GM19438 (cell line): ENCODE measurements around the gene DNAAF1.
A peak's percentile ranks its signal among the peaks of the same experiment; 100 is the strongest.

ENCODE experiments used
- ATAC-seq: cut with Tn5 transposase; IDR thresholded peaks from one replicate; pipeline ENCODE4 v1.9.1; 2021; ENCODE audit warnings: low read depth; ENCODE audit not compliant: unreplicated experiment

Gene DNAAF1

DNA sequence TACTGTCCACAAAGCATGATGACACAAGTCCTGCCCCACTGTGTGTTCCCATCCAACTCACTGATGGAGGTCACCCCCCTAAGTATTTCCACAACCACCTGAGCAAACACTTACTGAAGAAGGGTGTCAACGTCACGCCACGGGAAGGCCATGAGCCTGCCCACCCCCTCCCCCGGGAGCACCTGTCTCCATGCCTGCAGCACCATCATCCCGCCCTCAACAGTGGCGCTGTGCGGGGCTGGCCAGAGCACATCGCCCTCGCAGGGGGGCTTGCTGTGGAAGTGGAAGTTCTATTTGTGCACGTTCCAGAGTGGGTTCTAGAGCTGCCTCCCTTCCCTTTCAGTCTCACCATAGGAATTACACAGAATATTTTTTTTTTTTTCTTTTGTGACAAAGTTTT is 24.1 kb upstream of the DNAAF1 start:
- ATAC-seq: no peak

DNA sequence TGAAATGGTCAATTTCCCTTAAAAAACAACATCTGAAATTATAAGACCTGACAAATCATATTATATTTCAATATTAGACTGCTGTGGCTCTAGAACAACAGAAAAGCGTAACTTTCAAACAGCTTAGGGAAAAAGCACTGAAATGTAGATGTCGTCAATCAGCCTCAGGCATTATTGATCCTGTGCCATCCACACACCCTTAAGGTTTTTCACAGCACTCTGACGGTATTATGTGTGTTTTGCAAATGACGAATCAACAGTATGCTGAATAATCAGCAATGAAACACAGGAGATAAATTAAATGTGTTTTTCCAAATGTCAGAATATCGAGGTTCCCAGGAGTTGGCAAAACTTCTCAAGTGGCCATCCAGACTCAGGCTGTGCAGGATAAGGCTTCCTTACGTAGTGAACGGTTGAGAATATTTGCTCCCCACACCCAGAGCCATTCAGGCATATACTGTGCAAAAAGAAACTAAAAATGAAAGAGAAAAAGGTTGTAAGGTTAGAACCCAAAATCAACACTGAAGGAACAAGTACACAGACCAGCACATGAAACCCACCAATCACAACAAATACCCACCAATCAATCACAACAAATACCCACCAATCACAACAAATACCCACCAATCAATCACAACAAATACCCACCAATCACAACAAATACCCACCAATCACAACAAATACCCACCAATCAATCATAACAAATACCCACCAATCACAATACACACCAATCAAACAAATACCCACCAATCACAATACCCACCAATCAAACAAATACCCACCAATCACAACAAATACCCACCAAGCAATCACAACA is 20.6 kb upstream of the DNAAF1 start:
- ATAC-seq: no peak

DNA sequence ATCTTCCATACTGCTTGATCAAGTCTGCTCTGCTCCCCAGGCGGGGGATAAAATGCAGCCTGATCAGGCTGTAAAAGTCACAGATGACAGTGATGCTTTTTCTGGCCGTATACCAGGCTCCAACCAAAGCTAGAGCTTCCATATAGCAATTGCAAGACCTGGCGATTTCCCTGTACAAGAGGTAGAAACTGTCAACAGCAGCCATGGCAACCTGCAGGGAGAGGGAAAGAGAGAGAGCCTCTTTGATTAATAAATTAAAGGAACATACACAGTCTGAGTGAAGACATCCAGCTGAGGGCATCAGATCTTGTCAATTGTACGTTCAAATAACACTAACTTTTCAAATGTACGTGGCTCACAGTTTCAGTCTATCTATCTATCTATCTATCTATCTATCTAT is 14.0 kb upstream of the DNAAF1 start:
- no peak for ATAC-seq

DNA sequence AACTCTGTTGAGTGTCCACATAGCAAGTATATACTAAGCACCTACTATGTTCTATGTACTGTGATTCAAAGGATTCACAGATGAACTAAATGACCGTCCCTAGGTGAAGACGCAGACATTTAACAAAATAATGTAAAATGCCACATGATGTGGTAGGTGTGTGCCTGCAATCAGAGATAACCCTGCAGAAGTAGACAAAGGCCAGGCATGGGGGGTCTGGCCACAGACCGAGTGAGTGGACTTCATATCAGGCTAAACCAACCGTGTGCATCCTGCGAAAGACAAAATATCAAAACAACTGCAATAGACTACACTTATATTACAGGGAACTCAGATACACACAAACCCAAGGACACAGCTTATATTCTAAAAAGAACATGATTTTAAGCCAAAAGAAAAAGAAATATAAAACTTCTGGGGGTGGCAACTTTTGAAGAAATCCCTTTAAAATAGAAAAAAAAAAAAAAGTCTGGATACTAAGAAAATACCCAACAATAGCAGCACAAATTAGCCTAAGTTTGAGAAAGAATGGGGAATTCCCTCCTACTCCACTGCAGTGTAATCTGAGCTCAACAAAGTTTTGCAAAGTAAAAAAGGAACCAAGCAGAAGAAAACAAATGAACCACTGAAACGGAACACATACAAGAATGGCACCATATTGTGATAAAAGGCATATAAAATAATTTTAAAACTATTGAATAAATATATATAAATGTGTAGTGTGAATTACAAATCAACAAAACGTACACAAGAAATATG is 12.4 kb upstream of the DNAAF1 start:
- no peak for ATAC-seq

DNA sequence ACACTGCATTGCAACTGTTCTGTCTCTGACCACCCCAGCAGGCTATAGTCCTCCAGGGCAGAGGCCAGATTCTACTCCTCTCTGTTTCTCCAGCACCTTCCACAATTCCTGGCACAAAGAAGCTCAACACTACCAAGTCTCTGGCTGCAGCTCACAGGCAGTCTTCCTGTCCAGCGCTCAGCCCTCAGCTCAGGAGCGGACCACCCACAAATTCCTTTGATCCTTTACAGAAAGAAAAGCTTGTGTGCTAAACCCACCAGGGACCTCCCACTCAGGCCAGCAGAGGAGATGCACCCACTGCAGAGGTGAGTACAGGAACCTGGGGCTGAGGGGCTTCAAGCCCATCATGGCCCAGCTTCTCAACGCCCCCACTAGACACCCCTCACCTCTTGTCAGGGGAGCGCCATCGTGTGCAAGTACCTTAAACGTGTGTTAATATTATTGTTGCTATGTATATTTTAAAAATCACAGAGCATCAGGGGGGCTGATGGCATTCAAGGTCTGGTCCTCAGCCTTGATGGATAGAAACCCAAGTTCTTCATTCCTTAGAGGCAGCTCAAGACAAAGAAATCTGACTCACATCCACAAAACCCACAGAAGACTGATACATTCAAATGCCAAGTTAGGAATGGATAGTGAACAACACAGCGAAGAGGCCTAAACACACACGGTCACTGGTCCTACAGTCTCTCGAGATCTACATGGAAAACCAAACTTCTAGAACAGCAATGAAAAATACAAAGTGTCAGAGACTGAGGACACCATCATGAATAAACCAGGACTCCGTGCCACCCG is 8.6 kb upstream of the DNAAF1 start:
- no peak for ATAC-seq

DNA sequence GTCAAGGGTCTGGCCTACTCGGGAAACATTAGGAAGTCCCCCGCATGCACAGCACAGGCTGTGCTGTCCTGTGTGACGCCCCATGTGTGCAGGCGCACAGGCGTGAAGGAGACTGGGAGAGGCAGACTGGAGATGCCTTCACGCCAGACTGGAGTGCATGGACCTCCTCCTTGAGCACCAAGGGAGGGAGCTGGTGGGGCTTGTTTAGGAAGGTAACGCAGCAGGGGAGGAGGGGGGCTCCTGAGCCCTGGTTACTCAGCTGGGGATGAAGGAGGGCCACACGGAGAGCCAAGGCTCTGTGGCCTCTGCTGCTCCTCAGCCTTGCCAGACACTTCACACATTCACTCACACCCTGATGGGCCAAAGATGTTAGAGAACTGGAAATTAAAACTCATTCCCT is 7.8 kb upstream of the DNAAF1 start:
- no peak for ATAC-seq

DNA sequence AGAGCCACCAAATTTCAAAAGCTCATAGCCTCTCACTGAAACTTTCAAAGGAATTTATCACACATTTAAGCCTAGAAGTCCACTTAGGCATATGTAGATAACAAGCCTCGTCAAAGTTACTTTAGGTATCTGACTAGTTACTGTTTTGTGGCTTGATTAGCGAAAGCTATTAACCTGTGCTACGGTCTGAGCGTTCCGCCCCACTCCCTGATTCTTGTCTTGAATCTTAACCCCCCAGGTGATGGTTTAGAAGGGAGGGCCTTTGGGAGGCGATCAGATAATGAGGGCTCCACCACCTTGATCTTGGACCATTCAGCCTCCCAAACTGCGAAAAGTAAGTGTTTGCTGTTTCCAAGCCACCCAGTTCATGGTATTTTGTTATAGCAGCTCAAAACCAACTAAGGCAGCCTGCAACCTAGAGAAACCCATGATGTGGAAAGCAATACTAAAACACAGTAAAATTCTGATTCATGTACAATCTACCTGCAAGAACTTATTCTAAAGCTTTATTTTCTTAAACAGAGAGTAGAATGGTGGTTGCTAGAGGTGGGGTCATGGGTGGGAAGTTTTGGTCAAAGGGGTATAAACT is 7.2 kb upstream of the DNAAF1 start:
- ATAC-seq: no peak

DNA sequence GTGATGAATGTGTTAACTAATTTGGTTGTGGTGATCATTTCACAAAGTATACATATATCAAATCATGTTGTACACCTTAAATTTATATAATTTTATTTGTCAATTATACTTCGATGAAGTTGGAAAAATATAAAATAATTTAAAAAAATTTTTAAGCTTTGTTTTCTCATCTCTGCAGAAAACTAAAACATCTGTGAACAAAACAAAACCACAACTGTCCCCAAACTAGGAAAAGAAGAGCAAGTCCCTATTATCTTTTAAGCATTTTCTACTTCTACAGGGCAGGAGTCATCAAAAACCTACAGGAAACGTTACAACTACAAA is 6.6 kb upstream of the DNAAF1 start:
- ATAC-seq: no peak

DNA sequence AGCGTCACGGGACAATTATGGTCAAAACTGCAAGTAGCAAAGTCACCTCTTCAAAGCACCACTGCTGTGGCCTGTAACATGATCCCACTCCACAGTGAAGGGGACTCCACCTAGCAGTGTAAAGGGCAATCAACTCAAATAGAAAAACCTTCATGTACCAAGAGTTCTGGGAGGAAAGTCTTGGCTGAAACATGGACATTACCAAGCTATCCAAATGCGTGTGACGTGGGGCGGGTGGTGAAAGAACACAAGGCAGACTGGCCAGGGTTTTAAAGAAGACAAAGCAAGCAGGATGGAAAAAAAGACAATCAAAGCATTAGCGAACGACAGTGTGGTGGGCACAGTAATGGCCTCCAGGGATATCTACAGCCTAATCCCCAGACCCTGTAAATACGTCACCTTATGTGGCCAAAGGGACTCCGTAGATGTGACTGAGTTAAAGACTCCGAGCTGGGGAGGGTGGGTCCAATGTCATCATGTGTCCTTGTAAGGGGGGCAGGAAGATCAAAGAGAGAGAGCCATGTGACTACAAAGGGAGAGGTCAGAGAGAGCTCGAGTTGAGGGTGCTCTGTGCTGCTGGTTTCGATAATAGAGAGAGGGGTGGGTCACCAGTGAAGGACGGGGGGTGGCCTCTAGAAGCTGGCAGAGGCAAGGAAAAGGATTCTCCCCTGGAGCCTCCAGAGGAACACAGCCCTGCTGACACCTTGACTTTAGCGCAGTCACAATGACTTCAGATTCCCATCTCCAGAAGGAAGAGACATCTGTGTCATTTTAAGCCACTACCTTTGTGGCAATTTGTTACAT is 6.1 kb upstream of the DNAAF1 start:
- ATAC-seq: peak; percentile 93

DNA sequence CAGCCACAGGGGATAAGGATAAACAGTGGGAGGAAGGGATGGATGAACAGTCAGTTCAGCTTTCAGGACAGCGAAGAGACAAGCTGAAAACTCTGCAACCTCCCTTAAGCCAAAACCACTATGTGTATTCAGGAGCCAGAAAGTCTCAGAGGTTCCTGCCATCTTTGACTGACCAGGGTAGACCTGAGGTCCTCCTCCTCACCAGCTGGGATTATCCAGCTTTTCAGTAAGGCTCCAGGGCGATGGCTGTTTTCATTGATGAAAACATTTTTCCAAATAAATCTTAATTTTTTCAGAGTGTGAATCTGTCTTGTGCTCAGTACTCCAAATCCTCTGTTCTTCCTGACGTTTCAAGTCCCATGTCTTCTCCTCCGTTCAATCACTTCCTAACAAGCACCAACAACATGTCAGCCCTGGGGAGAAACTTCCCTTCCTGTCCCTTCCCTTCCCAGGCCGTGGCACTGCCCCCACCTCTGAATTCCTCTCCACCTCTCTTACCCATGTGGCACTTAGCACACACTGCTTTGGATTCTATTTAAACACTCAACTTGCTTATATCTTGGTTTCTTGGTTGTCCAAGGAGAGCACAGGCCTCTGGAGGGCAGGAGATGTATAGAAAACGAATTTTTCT is 5.4 kb upstream of the DNAAF1 start:
- no peak for ATAC-seq

DNA sequence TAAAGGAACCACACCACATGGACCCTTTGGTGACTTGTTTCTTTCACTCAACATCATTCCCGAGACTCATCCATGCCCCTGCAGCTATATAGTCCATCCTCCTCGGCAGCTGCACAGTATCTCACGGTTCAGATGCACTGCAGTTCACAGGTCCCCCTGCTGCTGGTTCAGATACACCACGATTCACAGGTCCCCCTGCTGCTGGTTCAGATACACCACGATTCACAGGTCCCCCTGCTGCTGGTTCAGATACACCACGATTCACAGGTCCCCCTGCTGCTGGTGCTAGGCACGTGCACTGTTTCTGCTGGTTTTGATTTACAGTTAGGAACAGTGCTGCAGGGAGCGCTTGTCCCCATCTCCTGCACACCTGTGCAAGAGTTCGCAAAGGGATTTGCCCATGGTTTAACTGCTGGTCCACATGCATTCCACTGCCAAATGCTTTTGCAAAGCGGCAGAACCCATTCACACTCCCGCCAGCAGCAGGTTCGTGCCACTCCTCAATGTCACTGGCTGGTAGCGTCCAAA is 3.9 kb upstream of the DNAAF1 start:
- no peak for ATAC-seq

DNA sequence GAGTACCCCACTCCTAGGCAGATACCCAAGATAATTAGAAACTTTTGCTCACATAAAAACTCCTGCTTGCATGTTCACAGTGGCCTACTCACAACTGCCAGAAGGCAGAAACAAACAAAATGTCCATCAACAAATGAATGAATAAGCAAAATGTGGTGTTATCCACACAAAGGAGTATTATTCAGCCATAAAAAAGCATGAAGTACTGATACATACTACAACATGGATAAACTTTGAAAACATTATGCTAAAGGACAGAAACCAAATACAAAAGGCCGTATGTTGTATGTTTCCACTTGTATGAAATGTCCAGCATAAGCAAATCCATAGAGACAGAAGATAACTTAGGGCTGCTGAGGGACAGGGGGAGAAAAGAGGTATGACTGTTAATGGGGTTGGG is 2.0 kb upstream of the DNAAF1 start:
- ATAC-seq: no peak

DNA sequence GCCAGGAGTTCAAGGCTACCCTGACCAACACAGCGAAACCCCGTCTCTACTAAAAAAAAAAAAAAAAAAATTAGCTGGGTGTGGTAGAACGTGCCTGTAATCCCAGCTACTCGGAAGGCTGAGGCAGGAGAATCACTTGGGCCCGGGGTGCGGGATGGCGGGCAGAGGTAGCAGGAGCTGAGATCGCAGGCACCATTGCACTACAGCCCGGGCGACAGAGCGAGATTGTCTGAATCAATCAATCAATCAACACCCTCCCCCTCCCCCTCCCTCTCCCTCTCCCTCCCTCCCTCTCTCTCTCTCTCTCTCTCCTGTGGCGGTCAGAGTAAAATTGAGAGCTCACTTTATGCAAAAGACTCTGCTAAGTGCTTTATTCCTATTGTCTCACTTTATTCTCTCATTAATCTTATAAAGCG is 1.3 kb upstream of the DNAAF1 start:
- no peak for ATAC-seq

DNA sequence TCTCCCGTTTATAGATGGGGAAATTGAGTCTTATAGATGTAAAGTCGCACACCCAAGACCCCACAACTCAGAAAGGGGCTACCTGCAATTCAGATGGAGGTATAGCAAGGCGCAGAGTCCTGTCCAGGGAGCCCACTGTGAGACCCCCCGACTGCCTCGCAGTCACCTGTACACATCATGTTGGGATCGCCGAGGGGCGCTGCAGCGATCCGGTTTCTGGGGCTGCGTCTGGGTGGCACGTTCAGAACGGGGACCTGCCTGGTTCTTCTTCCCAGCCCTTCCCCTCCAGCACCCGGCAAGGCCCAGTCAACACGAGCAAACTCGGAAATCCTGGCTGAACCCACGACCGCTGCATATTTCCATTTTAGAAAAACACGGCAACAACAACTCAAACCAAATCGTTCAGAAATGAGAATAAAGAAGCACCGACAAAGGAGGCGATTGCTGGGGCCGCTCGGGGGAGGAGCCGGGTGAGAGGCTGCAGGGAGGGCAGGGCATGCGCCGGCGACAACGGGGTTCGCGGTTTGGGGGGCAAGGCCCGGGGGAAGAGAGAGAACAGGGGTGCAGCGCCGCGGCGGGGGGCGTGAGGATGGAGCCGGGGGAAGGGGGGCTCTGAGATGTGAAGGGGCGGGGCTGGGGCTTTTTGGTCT is 774 bp upstream of the DNAAF1 start:
- no peak for ATAC-seq

DNA sequence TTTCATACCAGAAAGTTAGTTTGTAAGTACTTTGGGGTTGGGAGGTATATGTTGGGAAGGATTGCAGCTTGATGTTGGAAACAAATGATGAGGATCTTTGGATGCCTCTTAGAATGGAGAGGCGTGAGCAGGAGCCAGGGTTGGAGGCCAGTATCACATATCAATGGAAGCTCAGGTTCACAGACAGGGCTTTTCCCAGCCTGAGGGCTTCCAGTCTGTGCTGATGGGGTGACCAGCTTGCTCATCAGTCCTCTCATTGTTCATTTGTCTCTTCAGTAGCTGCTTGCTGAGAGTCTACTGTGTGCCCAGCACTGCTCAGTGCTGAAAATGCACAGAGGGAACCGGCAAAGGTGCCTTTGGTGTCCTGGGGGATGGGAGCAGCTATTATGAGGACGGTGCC is 5.8 kb downstream of the DNAAF1 start:
- ATAC-seq: no peak

DNA sequence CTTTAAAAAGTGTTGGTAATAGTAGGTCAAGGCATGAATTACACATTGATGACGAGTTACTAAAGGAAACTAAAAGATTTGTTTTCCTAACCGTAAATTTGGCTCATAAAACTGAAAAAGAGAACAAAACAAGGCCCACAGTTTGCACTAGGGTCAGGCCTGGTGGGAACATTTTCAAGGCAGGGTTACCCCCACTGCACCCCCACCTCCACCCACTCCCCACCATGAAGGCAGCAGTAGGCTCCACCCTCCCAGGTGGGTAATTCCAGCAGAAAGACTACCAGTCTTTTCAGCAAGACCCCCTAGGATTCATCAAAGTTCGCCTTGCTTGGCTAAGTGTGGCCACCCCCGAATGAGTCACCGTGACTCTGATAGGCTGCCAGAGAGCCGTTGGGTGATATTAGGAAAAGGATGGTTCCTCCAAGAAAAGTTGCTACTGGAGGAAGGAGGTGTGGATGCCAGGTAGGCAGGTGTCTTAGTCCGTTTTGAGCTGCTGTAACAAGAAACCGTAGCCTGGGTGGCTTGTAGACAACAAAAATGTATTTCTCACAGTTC is 8.6 kb downstream of the DNAAF1 start:
- no peak for ATAC-seq

DNA sequence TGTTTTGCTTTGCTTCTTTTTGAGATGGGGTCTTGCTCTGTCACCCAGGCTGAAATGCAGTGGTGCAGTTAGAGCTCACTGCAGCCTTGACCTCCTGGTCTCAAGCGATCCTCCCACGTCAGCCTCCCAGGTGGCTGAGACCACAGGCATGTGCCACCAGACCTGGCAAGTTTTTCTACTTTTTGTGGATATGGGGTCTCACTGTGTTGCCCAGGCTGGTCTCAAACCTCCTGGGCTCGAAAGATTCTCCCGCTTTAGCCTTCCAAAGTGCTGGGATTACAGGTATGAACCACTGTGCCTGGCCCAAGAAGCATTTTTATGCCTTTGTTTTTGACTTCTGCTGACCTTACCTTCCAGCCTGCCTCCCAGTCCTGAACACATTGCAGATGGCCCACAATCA is 10.1 kb downstream of the DNAAF1 start:
- ATAC-seq: no peak

DNA sequence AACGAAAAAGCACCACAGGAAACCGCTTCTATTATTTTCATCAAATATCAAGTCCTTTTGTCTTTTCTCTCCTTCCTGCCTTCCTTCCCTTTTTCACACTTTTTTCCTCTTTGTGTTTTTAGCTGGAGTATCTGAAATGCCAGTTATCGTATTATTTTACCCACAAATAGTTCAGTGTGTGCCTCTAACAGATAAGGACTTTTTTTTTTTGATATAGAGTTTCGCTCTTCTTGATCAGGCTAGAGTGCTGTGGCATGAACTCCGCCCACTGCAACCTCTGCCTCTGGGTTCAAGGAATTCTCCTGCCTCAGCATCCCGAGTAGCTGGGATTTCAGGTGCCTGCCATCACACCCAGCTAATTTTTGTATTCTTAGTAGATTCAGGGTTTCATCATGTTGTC is 10.7 kb downstream of the DNAAF1 start:
- no peak for ATAC-seq

DNA sequence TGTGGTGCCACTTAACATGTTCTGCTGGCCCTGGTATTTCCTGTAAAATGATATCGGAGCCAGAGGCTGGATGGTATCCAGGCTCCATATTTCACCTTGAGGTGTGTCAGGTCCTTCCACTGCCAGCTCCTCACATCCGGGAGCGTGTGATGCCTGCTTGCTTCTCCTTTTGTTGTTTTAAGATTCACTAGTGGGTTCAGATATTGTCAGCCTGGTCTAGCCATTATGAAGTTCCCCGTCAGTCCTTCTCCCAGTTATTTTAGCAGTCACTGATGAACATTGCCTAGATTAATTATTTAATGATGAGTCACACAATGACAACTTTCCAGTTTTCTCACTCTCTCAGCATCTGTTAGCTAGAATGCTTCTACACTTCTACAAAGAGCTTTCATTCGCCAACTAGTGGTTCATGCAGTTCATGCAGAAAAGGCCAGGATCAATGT is 11.3 kb downstream of the DNAAF1 start:
- no peak for ATAC-seq
